Limb (tissue), 2 donors: ENCODE data around the gene TENM4.
A peak's percentile ranks its signal among the peaks of the same experiment; 100 is the strongest.

Experiments
- DNase-seq, 2 donors: peaks; one replicate each; pipeline ENCODE4 v3.0.0-alpha.2; 2016; ENCODE audit errors: extremely low spot score in 2 of 2

The TENM4 gene

GRCh38 chr11:79309407-79309806 is 131.4 kb downstream of the TENM4 start:
- no peak for DNase-seq

DNA sequence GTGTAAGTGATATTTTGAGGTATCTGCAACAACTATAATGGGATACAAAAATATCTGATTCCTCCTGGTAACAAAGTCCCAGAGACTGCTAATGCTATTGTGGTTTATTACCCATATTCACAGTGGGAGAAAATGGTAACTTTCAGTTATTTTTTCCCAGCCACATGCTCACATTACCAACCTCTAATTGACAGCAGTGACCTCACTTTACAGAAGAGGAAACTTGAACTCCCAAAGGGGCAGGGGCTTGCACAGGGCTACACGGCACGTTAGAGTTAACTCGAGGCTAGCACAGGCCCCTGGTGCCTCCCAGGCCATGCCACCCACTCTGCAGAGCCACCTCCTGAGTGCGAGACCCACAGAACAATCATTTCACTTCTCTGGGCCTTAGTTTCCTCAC is 132.4 kb downstream of the TENM4 start:
- DNase-seq: no peak

- DNase-seq: no peak
These were observed 136.1 kb downstream of the TENM4 start for GRCh38 chr11:79304599-79305212.

- no peak for DNase-seq
These were observed 144.7 kb downstream of the TENM4 start for GRCh38 chr11:79296141-79296540.

DNA sequence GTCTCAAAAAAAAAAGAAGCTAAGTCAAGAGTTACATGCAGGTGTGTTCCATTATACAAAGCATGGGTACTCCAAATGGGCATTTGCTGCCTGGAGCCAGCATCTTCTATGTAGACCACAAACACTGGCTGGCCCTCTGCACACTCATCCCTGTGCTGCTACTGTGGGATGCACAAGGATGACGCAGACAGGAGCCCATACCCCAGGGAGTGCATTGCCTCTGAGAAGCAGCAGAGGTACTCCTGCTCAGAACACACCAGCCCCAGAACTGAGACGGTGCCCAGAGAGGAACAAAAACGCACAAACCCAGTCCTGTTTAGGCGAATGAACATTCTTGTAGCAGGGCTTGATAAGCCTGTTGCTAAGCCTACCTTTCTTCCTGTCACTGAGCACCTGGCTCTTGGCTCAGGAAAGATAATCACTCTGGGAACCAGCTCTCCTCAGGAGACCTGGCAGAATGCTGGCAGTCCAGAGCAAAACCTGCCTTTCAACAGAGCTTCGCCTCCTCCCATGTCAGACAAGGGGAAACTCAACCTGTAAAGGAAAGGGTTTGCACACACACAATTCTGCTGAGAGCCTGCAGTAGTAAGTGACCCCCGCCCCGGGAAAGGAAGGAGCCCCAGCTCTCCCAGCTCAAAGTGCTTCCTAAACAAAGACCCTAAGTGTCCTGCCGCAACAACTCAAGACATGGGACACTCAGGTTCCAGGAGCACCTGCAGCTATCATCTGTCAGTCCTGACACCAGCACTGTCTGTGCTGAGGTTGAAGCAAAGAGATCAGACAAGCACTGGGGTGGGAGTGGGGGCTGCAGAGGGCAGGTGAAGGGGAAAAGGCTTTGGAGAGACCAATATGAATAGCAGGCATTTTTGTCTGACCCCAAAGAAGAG is 145.7 kb downstream of the TENM4 start:
- no peak for DNase-seq

GRCh38 chr11:79291948-79292347 is 148.9 kb downstream of the TENM4 start:
- DNase-seq: no peak

GRCh38 chr11:79290761-79291160 is 150.1 kb downstream of the TENM4 start:
- DNase-seq: no peak

DNA sequence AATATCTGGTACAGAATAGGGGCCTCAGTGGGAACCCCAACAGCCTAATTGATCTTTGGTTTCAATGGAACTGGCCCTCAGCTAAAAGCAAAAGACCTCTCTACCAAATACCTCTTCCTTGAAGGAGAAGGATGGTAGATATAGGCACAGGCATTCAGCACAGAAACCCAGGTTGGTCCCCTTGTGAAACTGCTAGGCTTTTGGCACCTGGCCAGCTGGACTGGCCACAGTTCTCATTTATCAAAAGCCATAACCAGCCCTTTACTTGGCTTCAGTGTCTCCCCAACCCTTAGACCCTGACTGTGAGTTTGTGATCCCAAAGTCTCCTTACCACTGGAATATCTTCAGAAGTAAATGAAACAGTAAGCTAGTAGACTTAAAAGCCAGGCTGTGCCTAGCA is 152.9 kb downstream of the TENM4 start:
- no peak for DNase-seq

DNA sequence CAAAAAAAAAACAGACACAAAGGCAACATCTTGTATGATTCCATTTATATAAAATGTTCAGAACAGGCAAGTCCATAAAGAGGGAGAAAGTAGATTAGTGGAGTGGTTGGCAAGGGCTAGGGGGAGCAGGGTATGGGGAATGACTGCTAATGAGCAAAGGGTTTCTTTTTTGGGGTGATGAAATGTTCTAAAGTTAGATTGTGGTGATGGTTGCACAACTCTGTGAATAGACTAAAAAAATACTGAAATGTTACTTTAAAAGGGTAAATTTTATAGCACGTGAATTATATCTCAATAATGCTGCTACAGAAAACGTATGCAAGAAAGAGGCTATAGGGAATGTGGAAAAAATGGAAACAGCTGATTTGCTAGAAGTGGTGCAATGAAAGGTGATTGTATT is 155.1 kb downstream of the TENM4 start:
- DNase-seq: no peak

- DNase-seq: no peak
These were observed 164.0 kb downstream of the TENM4 start for GRCh38 chr11:79276736-79277325.

DNA sequence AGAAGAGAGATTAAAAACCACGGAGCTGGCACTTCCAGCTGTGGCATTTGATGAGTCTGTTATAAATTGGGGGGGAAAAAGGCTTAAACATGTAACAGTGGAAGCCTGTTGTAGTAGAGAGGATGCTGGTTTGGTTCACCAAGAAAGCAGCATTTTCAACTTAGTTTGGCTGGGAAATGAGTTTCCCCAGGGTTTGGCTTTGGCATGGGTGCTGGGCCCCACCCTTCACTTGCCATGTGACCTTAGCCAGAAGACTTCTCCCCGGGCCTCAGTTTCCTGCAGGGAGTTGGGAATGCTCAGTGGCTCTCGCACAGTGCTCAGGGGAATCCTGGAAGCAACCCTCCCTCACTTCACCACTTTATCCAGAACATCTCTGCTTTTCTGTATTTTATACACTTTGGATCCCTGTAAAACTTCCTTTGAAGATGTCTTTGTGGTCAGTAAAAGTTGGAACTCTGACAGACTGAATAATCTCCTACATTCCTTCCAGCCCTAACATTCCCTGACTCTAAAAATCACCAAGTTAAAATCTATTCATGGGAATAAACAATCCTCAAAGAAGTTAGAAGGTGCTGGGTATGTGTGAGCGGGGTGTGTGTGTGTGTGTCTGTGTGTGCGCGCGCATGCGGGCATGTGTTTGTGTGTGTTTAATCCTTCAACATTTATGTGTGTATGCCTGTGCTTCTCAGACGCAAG is 166.0 kb downstream of the TENM4 start:
- no peak for DNase-seq

GRCh38 chr11:79273781-79274180 is 167.0 kb downstream of the TENM4 start:
- no peak for DNase-seq

- no peak for DNase-seq
These were observed 171.1 kb downstream of the TENM4 start for GRCh38 chr11:79269611-79270307.

DNA sequence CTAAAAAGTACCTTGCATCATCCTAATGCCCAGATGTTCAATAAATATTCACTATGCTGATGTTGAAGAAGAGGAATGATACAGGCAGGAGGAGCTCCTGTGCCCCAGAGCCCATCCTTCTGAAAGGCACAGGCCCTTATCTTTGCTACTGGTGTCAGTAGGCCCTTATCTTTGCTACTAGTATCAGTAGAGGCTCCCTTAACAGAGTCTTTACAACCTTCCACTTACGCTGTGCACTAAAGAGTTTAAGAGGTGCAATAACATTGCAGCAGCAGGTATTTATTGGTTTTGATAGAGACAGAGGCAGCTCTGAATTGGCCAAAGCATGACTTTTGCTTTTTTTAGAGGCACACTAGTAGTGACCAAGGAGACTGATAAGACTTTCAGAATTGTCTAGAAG is 174.4 kb downstream of the TENM4 start:
- no peak for DNase-seq

GRCh38 chr11:79265756-79266322 is 175.0 kb downstream of the TENM4 start:
- DNase-seq: no peak

- no peak for DNase-seq
These were observed 176.5 kb downstream of the TENM4 start for GRCh38 chr11:79264284-79264683.

DNA sequence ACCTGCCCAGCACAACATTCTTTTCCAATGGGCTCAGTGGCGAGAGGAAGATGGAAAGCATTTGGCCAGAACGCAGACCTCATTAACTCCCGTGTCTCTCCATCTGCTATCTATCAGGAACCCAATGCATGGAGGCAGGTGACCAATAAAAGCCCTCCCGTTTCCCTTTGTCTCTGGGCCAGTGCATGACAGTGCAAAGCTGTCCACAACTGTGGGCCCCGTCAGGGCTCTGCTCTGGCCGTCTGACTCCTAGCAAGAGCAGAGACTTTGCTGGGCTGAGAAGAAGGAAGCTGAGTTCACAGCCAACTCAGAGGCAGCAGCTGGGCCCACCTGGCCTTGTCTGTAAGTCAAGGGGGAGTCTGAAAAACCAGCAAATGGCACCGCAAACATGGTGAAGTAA is 177.8 kb downstream of the TENM4 start:
- DNase-seq: peak; percentile 49 to 67

DNA sequence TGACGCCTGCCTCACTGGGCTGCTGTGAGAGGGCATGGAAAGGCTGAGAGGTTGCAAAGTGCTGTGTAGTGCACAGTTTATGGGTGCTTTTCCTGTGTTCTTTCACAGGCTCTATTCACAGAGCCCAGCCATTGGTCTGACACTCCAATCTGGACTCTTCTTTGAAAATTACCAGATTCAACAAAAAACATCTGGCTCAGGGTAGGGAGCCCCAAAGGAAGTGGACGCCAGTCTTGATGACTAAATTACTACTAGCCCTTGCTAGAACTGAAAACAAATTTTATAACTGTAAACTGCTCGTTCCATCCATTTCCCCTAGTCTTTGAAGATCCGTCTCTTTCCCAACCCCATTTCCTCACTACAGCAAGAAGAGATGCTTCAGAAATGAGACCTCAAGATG is 178.6 kb downstream of the TENM4 start:
- no peak for DNase-seq

GRCh38 chr11:79261684-79262083 is 179.1 kb downstream of the TENM4 start:
- no peak for DNase-seq

GRCh38 chr11:79259800-79260199 is 181.0 kb downstream of the TENM4 start:
- no peak for DNase-seq

DNA sequence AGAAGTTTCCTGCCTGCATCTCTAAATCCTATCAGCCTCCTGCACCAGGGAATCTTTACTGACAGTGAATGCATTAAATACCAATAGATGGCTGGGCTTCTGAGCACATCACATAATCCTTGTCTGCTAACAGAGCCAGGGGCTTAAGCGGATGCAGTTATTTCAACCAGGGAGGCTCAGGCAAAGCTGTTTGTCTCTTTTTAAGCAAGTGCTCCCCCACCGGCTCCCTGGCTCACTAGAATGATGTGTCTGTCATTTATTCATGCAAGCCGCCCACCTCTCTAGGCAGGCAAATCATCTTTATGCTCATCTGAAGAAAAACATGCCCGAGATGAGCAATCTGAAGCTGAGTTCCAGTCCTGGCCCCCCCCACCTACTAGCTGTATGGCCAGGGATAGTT is 182.3 kb downstream of the TENM4 start:
- no peak for DNase-seq
